HG02588 (cell line): ENCODE results near the gene CAPN7.

Source experiments
- ATAC-seq: cut with Tn5 transposase; IDR thresholded peaks from one replicate; pipeline ENCODE4 v1.9.1; 2021; ENCODE audit warnings: mild to moderate bottlenecking, moderate library complexity; ENCODE audit not compliant: unreplicated experiment

Gene CAPN7

GRCh38 chr3:15198686-15199085 is 7.4 kb upstream of the CAPN7 start:
- no peak for ATAC-seq

GRCh38 chr3:15199493-15200105 is 6.4 kb upstream of the CAPN7 start:
- no peak for ATAC-seq

DNA sequence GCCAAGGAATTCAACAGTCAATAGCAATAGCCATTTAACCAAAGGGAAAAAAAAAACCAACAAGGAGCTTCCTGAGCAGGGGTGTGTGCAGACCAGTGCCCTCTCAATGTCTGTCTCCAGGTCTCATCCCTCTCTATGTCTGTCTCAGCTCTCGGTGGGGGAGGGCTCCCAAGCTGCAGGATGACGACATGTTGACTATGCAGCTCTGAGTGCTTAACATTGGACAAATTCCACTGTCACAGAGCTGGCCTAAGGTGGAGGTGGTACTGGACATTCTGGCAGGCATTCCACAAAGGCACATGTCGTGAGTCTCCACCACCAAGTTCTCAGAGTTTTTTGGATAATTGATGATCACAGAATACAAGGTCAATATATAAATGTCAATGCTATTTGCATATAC is 2.0 kb upstream of the CAPN7 start:
- ATAC-seq, result no peak

- no peak for ATAC-seq
These were observed 538 bp upstream of the CAPN7 start for GRCh38 chr3:15205482-15205933.

DNA sequence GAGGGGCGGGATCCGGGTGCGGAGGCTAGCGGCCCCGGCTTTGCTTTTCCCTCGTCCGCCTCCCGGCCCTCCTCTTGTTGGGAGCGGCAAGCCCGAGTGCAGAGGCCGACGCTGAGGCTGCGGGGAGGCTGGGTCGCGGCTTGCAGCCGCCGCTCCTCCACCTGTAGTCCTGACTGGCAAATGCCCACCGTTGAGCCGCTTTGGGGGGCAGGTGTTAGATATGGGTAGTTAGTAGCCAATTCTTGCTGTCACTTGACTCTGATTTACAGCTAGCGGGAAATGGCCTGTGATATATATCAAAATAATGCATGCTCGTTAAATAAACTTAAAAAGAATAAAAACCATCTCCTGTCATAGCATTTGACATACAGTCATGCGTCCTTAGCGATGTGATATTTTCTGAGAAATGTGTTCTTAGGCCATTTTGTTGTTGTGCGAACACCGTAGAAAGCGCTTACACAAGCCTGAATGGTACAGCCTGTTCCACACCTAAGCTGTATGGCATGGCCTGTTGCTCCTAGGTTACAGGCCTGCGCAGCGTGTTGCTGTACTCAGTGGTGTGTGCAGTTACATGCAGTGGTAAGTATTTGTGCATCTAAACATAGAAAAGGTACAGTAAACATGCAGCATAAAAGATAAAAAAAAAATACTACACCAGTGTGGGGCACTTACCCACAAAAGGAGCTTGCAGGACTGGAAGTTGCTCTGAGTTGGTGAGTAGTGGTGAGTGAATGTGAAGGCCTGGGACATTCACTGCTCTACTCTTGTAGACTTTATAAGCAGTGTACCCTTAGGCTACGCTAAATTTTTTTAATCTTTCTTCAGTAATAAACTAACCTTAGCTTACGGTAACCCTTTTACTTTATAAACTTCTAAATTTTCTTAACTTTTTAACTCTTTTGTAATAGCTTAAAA is 873 bp downstream of the CAPN7 start:
- no peak for ATAC-seq

DNA sequence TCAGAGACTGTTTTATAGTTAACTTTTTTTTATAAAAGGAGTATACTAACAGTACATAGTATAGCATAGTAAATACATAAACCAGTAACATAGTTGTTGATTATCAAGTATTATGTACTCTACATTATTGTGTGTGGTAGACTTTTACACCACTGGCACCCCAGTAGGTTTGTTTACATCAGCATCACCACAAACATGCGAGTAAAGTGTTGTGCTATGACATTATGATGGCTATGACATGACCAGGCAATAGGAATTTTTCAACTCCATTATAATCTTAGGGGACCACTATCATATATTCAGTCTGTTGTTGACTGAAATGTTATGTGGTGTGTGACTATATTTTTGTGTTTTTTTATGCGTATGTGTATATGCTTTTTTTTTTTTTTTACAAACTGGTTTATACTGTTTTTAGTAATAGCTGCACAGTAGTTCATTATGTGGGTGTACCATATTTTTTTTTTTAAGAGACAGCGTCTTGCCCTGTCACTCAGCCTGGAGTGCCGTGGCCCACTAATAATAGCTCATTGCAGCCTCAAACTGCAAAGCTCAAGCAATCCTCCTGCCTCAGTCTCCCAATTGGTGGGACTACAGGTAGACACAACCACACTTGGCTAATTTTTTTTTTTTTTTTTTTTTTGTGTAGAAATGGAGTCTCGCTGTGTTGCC is 1.9 kb downstream of the CAPN7 start:
- no peak for ATAC-seq

- ATAC-seq, result no peak
These were observed 5.9 kb downstream of the CAPN7 start for GRCh38 chr3:15211937-15212336.

GRCh38 chr3:15214758-15215157 is 8.7 kb downstream of the CAPN7 start:
- ATAC-seq, result no peak

DNA sequence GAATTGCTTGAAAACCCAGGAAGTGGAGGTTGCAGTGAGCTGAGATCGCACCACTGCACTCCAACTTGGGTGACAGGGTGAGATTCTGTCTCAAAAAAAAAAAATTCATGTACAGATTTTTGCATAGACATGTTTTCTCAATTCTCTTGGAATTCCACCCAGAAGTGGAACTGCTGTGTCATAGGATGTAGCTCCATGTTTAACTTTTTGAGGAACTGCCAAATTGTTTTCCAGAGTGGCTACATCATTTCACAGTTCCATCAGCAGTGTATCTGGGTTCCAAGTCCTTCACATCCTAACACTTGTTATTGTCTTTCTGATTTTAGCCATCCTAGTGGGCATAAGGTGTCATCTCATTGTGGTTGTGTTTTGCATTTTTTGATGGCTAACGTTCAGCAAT is 9.9 kb downstream of the CAPN7 start:
- no peak for ATAC-seq

DNA sequence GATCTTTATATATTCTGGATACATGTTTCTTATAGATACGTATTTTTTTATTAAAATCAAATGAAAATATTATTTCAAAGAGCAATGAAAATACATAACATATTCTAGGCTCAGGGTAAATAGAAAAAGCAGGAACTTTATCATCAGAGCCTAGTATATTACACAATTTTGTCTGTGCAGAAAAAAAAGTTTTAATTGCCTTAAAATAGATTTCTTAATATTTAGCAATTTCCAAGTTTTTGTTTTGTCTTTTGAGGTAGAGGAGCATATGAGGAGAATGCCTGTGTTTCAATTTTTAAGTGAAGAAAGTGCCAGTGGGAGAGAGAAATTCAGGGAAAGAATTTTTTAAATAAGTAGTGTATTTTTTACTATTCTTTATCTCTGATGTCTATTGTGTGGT is 10.5 kb downstream of the CAPN7 start:
- no peak for ATAC-seq

DNA sequence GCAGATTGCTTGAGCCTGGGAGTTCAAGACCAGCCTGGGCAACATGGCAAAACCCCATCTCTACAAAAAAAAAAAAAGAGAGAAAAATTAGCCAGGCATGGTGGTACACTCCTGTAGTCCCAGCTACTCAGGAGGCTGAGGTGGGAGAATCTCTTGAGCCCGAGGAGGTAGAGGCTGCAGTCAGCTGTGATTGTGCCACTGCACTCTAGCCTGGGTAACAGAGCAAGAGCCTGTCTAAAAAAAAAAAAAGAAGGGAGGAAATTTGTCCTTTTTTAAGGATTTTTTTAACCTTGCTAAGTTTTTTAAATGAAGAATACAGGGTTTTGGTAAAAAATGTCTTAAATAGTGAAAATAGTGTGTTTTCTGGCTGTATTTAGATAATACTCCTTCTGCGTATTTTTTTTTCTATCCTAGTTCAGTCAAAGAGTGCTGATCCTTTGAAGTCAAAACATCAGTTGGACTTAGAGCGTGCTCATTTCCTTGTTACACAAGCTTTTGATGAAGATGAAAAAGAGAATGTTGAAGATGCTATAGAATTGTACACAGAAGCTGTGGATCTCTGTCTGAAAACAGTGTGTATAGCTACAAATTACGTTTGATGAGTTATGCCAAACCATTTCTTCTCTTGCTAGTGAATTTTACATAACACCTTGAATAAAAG is 11.1 kb downstream of the CAPN7 start:
- no peak for ATAC-seq

GRCh38 chr3:15217841-15218267 is 11.8 kb downstream of the CAPN7 start:
- no peak for ATAC-seq

- ATAC-seq, result no peak
These were observed 12.6 kb downstream of the CAPN7 start for GRCh38 chr3:15218689-15219088.

GRCh38 chr3:15220056-15220455 is 14.0 kb downstream of the CAPN7 start:
- no peak for ATAC-seq

GRCh38 chr3:15220661-15221060 is 14.6 kb downstream of the CAPN7 start:
- ATAC-seq, result no peak

- no peak for ATAC-seq
These were observed 15.7 kb downstream of the CAPN7 start for GRCh38 chr3:15221574-15222217.

DNA sequence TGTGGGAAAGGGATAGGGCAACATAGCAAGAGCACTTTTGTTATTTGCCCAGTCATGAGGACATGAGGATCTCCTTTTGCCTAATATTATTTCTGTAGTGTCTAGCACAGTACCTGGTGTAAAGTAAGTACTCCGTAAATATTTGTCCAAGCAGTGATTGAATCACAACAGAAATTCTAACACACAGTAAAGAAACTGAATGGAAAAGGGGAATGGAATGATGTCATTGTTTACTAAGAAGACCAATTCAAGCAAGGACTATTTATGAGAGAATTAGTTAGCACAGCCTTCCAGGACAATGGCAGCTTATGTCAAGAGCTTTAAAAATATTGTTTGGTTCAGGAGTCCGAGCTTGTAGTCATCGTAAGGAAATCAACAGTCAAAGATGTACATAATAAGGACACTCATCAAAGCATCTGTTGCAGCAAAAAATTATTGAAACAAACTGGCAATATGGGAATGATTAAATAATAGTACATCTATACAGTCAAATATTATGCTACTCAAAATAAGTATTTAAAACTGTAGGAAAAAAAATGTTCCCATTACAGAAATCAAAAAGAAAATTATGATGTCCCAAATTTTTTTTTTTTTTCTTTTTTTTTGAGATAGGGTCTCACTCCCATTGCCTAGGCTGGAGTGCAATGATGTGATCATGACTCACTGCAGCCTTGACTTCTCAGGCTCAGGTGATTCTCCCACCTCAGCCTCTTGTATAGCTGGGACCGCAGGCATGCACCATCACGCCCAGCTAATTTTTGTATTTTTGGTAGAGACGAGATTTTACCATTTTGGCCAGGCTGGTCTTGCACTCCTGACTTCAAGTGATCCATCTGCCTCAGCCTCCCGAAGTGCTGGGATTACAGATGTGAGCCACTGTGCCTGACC is 17.9 kb downstream of the CAPN7 start:
- no peak for ATAC-seq

GRCh38 chr3:15228147-15228546 is 22.1 kb downstream of the CAPN7 start:
- no peak for ATAC-seq

DNA sequence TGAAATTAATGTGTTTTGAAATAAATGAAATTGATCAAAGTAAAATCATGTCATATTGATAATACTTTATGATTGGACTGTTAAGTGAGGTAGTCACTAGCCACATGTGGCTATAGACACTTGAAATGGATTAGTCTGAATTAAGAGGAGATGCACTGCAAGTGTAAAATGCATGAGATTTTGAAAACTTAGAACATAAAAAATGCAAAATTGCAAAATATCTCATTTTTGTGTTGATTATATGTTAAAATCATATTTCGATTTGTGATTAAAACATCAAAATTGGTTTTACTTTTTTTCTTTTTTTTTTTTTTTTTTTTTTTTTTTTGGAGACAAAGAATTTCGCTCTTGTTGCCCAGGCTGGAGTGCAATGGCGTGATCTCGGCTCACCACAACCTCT is 23.2 kb downstream of the CAPN7 start:
- no peak for ATAC-seq

DNA sequence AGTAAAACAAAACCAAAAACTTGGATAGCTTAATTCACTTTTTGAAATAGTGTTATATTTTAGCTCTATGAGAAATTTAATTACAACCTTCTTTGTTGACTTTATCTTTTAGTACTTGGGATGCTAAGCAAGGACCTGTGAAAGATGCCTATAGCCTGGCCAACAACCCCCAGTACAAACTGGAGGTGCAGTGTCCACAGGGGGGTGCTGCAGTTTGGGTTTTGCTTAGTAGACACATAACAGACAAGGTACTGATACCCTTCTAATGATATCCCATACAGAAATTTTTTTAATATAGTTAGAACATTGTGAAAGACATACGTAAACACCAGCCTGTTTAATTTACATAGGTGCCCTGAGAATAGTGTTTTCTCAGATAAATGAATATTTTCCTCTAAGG is 35.3 kb downstream of the CAPN7 start:
- ATAC-seq, result no peak
